HCT116 (cell line): ENCODE results near the gene EIF6. TPM values are rescaled to one million over a fixed set of nuclear protein-coding genes. Genes with fewer than 3 reads are reported as not detected.

Source experiments
- ATAC-seq: fragments of 200-7000 bp; cut with Tn5 transposase; 2 replicates; pipeline ENCODE4 v1.9.1; 2020; ENCODE audit warnings: mild to moderate bottlenecking, moderate library complexity
- BruUV-seq: library from RNA; stranded (reverse); fragments of 400-500 nt; replicated peaks from 2 replicates; lab custom pipeline; 2021; lab: Mats Ljungman, UMichigan
- CTCF ChIA-PET: fragments of 300-600 bp; sonication (Branson Sonifier 250); formaldehyde crosslinking; loops from one replicate; lab custom pipeline; 2021; ENCODE audit warnings: antibody characterized with exemption; lab: Charles Lee
- POLR2A ChIA-PET: fragments of 300-600, 350-600 bp; sonication (Branson Sonifier 250); formaldehyde crosslinking; loops from one replicate; lab custom pipeline; 2021; ENCODE audit warnings: antibody characterized with exemption; lab: Charles Lee
- RAD21 ChIA-PET, 2 experiments: fragments of 300-600 bp; sonication (Branson Sonifier 250); formaldehyde crosslinking; loops; one replicate each; lab custom pipeline; 2023; ENCODE audit warnings: low total read pairs in 2 of 2; ENCODE audit not compliant: uncharacterized antibody in 2 of 2, unreplicated experiment in 2 of 2, low non-redundant PET in 1 of 2; lab: Charles Lee
- DNase-seq: peaks from one replicate; pipeline ENCODE4 v3.0.0-alpha.2; 2010; ENCODE audit warnings: low read depth, low spot score
- H2AFZ ChIP-seq: fragments of 200-600 bp; shearing (Covaris generic), sonication (generic); 2 replicates; pipeline ENCODE4 v1.6.1; 2017; ENCODE audit warnings: low read depth, mixed run types, mixed read lengths, antibody characterized with exemption, low read length; ENCODE audit not compliant: poor library complexity, severe bottlenecking
- H3K27ac ChIP-seq: 2 replicates; pipeline ENCODE4 v1.5.1; 2012; ENCODE audit warnings: low read depth, low read length
- H3K27me3 ChIP-seq: fragments of 200-600 bp; sonication (generic); 2 replicates; pipeline ENCODE4 v1.6.1; 2016; ENCODE audit warnings: mixed run types, low read length, mixed read lengths; ENCODE audit not compliant: insufficient read depth
- H3K36me3 ChIP-seq, 2 experiments: fragments of 200-500 bp in 1 of 2; fragments of 200-600 bp in 1 of 2; sonication (Bioruptor generic) in 1 of 2; sonication (generic) in 1 of 2; 2 replicates each; pipeline versions ENCODE4 v1.5.1 to v1.6.1; 2014 to 2016; ENCODE audit warnings: low read length in 2 of 2, inconsistent platforms in 1 of 2, mixed read lengths in 1 of 2, mixed run types in 1 of 2; ENCODE audit not compliant: insufficient read depth in 2 of 2, control insufficient read depth in 1 of 2
- H3K4me1 ChIP-seq, 2 experiments: fragments of 200-600 bp in 1 of 2; sonication (generic) in 1 of 2; 2 replicates each; pipeline versions ENCODE4 v1.5.1 to v1.6.1; 2012 to 2017; ENCODE audit warnings: low read length in 2 of 2, inconsistent platforms in 1 of 2, mild to moderate bottlenecking in 1 of 2, mixed read lengths in 1 of 2, mixed run types in 1 of 2, moderate library complexity in 1 of 2; ENCODE audit not compliant: insufficient read depth in 2 of 2, control insufficient read depth in 1 of 2
- H3K4me2 ChIP-seq: fragments of 200-600 bp; sonication (generic); 2 replicates; pipeline ENCODE4 v1.6.1; 2017; ENCODE audit warnings: mixed run types, low read length, mixed read lengths
- H3K4me3 ChIP-seq, 2 experiments: fragments of 200-600 bp in 1 of 2; sonication (generic) in 1 of 2; replicated peaks in 1 of 2; 2 replicates each; pipeline ENCODE4 v1.5.1; 2011 to 2016; ENCODE audit warnings: low read length in 2 of 2, control low read depth in 1 of 2, low read depth in 1 of 2, mild to moderate bottlenecking in 1 of 2, mixed read lengths in 1 of 2, mixed run types in 1 of 2
- H3K79me2 ChIP-seq: fragments of 200-600 bp; sonication (generic); 2 replicates; pipeline ENCODE4 v1.6.1; 2017; ENCODE audit warnings: mild to moderate bottlenecking, mixed run types, low read length, moderate library complexity, mixed read lengths; ENCODE audit not compliant: insufficient read depth
- H3K9ac ChIP-seq: fragments of 200-600 bp; sonication (generic); 2 replicates; pipeline ENCODE4 v1.6.1; 2016; ENCODE audit warnings: low read length, mixed read lengths
- H3K9me2 ChIP-seq: fragments of 200-600 bp; sonication (generic), shearing (Covaris generic); 2 replicates; pipeline ENCODE4 v1.6.1; 2017; ENCODE audit warnings: mixed run types, mild to moderate bottlenecking, moderate library complexity; ENCODE audit not compliant: insufficient read depth
- H3K9me3 ChIP-seq, 2 experiments: fragments of 200-500 bp in 1 of 2; fragments of 200-600 bp in 1 of 2; sonication (Bioruptor generic) in 1 of 2; sonication (generic) in 1 of 2; 2 replicates each; pipeline ENCODE4 v1.6.1; 2014 to 2017; ENCODE audit warnings: low read length in 2 of 2, mixed read lengths in 2 of 2, inconsistent platforms in 1 of 2, low read depth in 1 of 2, mild to moderate bottlenecking in 1 of 2, mixed run types in 1 of 2, moderate library complexity in 1 of 2; ENCODE audit not compliant: control insufficient read depth in 1 of 2, insufficient read depth in 1 of 2
- H4K20me1 ChIP-seq: fragments of 200-600 bp; sonication (generic), shearing (Covaris generic); 2 replicates; pipeline ENCODE4 v1.6.1; 2017; ENCODE audit warnings: mixed run types, mild to moderate bottlenecking, moderate library complexity; ENCODE audit not compliant: insufficient read depth
- CBX3 ChIP-seq: IDR thresholded peaks from 2 replicates; pipeline ENCODE4 v1.6.1; 2012; ENCODE audit warnings: low read depth
- CEBPB ChIP-seq: IDR thresholded peaks from 2 replicates; pipeline ENCODE4 v1.6.1; 2012; ENCODE audit warnings: low read depth
- EGR1 ChIP-seq: IDR thresholded peaks from 2 replicates; pipeline ENCODE4 v1.6.1; 2012; ENCODE audit warnings: low read depth
- ELF1 ChIP-seq: IDR thresholded peaks from 2 replicates; pipeline ENCODE4 v1.6.1; 2012; ENCODE audit warnings: low read depth, borderline replicate concordance
- EZH2phosphoT487 ChIP-seq: fragments of 200-600 bp; IDR thresholded peaks from 2 replicates; pipeline ENCODE4 v1.6.1; 2018; ENCODE audit warnings: antibody characterized with exemption, borderline replicate concordance
- FOSL1 ChIP-seq: IDR thresholded peaks from 2 replicates; pipeline ENCODE4 v1.6.1; 2012; ENCODE audit warnings: low read depth
- JUND ChIP-seq: IDR thresholded peaks from 2 replicates; pipeline ENCODE4 v1.6.1; 2012
- MAX ChIP-seq: IDR thresholded peaks from 2 replicates; pipeline ENCODE4 v1.6.1; 2012
- POLR2AphosphoS5 ChIP-seq: IDR thresholded peaks from 2 replicates; pipeline ENCODE4 v1.6.1; 2011; ENCODE audit warnings: mild to moderate bottlenecking, low read depth, low read length, moderate library complexity
- RAD21 ChIP-seq: IDR thresholded peaks from 2 replicates; pipeline ENCODE4 v1.6.1; 2012; ENCODE audit warnings: low read depth, mild to moderate bottlenecking
- SIN3A ChIP-seq: IDR thresholded peaks from 2 replicates; pipeline ENCODE4 v1.6.1; 2012; ENCODE audit warnings: low read depth
- SP1 ChIP-seq: IDR thresholded peaks from 2 replicates; pipeline ENCODE4 v1.6.1; 2012; ENCODE audit warnings: low read depth
- SRF ChIP-seq: IDR thresholded peaks from 2 replicates; pipeline ENCODE4 v1.6.1; 2012; ENCODE audit warnings: low read depth
- TCF7L2 ChIP-seq: IDR thresholded peaks from 2 replicates; pipeline ENCODE4 v1.7.0; 2011; ENCODE audit warnings: borderline replicate concordance, inconsistent platforms; ENCODE audit not compliant: insufficient read depth, insufficient read length; ENCODE audit errors: extremely low read depth
- YY1 ChIP-seq: IDR thresholded peaks from 2 replicates; pipeline ENCODE4 v1.6.1; 2011; ENCODE audit warnings: low read length, low read depth, moderate library complexity, mild to moderate bottlenecking; ENCODE audit not compliant: insufficient replicate concordance; ENCODE audit errors: extremely low read depth
- ZFX ChIP-seq: fragments of 450-650 bp; IDR thresholded peaks from 2 replicates; pipeline ENCODE4 v1.6.1; 2017
- ZNF274 ChIP-seq: fragments of 200-500 bp; sonication (Bioruptor generic); IDR thresholded peaks from 2 replicates; pipeline ENCODE4 v1.6.1; 2014; ENCODE audit warnings: mild to moderate bottlenecking, low read depth, low read length, inconsistent platforms
- intact Hi-C: fragments of 100-400 bp; cut with micrococcal nuclease; formaldehyde crosslinking; loops from 2 replicates; pipeline ENCODE4 v1.10.0; 2022
- total RNA-seq: library from RNA; stranded (reverse); gene quantifications from one replicate; pipeline ENCODE4 v1.2.1, GENCODE V29; 2021; ENCODE audit not compliant: unreplicated experiment
- TF ChIP-seq, protein P1 (sequence below), 3 experiments: fragments of 200-600 bp in 1 of 3; sonication (generic) in 1 of 3; IDR thresholded peaks in 2 of 3; conservative IDR thresholded peaks in 1 of 3; 2 replicates each; pipeline ENCODE4 v1.5.1; 2012 to 2017; ENCODE audit warnings: low read depth in 2 of 3, low read length in 2 of 3, antibody characterized with exemption in 1 of 3, borderline replicate concordance in 1 of 3, control low read depth in 1 of 3, mild to moderate bottlenecking in 1 of 3, mixed read lengths in 1 of 3, mixed run types in 1 of 3, moderate library complexity in 1 of 3; ENCODE audit not compliant: insufficient read depth in 1 of 3
- TF ChIP-seq, protein P2 (sequence below): IDR thresholded peaks from 2 replicates; pipeline ENCODE4 v1.6.1; 2011; ENCODE audit warnings: mild to moderate bottlenecking, low read length, moderate library complexity; ENCODE audit not compliant: insufficient replicate concordance; ENCODE audit errors: extremely low read depth

The EIF6 gene
- total RNA-seq, 1 experiment from 2014 or later: 209 TPM

GRCh38 chr20:35271073-35271882, 13.3 kb downstream of the EIF6 start:
- no TSS peak for BruUV-seq
- ATAC-seq (no peak), DNase-seq (no peak)

More at GRCh38 chr20:35271073-35271882, 13.3 kb downstream of the EIF6 start:
- Histone ChIP-seq H3K4me1 (peaks cover 0 to 8% of the 10 kb centered on the region in 2 experiments; a peak in 3 of 4 replicates), H3K36me3 (peaks cover 4 to 6% of the 10 kb centered on the region in 2 experiments; a peak in 2 of 4 replicates), H2AFZ (no peak overlapping the region), H3K27ac (no peak overlapping the region), H3K79me2 (peaks cover 6% of the 10 kb centered on the region; the same call in 1 of the 2 replicates), H3K4me3 (no peak overlapping the region), H4K20me1 (no peaks in the 10 kb centered on the region), H3K9me2 (no peaks in the 10 kb centered on the region), H3K4me2 (no peak overlapping the region), H3K9ac (no peak overlapping the region), H3K9me3 (no peaks in the 10 kb centered on the region), H3K27me3 (no peaks in the 10 kb centered on the region)
- RAD21 ChIA-PET: no interaction called here
- intact Hi-C loops: no loop called here
- CTCF ChIA-PET: interaction anchor here (0.7 to 1.6 kb wide), 2 partner anchors 126 to 175 kb away, joined by 3 to 8 read pairs; no protein-coding TSS in a partner anchor
- TF ChIP-seq YY1 (no peak), ZFX (no peak), SIN3A (no peak), EZH2phosphoT487 (no peak), JUND (no peak), RAD21 (no peak), EGR1 (no peak), CEBPB (no peak), FOSL1 (no peak), MAX (no peak), TCF7L2 (no peak), SRF (no peak), ZNF274 (no peak), POLR2AphosphoS5 (no peak), ELF1 (no peak), CBX3 (no peak), SP1 (no peak)
- TF ChIP-seq, protein P1, sequence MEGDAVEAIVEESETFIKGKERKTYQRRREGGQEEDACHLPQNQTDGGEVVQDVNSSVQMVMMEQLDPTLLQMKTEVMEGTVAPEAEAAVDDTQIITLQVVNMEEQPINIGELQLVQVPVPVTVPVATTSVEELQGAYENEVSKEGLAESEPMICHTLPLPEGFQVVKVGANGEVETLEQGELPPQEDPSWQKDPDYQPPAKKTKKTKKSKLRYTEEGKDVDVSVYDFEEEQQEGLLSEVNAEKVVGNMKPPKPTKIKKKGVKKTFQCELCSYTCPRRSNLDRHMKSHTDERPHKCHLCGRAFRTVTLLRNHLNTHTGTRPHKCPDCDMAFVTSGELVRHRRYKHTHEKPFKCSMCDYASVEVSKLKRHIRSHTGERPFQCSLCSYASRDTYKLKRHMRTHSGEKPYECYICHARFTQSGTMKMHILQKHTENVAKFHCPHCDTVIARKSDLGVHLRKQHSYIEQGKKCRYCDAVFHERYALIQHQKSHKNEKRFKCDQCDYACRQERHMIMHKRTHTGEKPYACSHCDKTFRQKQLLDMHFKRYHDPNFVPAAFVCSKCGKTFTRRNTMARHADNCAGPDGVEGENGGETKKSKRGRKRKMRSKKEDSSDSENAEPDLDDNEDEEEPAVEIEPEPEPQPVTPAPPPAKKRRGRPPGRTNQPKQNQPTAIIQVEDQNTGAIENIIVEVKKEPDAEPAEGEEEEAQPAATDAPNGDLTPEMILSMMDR (IDR thresholded peaks at IDR 0.05 in 2 of 3, conservative IDR thresholded peaks at IDR 0.05 in 1 of 3; ENCODE audit: borderline replicate concordance in 1 of 3, insufficient read depth in 1 of 3, low read depth in 2 of 3, low read length in 2 of 3): no peak
- TF ChIP-seq, protein P2, sequence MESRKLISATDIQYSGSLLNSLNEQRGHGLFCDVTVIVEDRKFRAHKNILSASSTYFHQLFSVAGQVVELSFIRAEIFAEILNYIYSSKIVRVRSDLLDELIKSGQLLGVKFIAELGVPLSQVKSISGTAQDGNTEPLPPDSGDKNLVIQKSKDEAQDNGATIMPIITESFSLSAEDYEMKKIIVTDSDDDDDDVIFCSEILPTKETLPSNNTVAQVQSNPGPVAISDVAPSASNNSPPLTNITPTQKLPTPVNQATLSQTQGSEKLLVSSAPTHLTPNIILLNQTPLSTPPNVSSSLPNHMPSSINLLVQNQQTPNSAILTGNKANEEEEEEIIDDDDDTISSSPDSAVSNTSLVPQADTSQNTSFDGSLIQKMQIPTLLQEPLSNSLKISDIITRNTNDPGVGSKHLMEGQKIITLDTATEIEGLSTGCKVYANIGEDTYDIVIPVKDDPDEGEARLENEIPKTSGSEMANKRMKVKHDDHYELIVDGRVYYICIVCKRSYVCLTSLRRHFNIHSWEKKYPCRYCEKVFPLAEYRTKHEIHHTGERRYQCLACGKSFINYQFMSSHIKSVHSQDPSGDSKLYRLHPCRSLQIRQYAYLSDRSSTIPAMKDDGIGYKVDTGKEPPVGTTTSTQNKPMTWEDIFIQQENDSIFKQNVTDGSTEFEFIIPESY: no peak
- POLR2A ChIA-PET: no interaction called here
